Measurements from ENCODE around the gene RELL1.

- TF ChIP-seq CTCF (tag by site-specific recombination; IDR thresholded peaks at IDR 0.05) (no peak), ZEB2 (tag by site-specific recombination; IDR thresholded peaks at IDR 0.05) (no peak), ZNF146 (tag by site-specific recombination; IDR thresholded peaks at IDR 0.05) (no peak), ZBTB21 (tag by site-specific recombination; IDR thresholded peaks at IDR 0.05) (no peak), ZNF223 (tag by site-specific recombination; IDR thresholded peaks at IDR 0.05) (no peak)
Measured at GRCh38 chr4:37687194-37687562, 1.0 kb upstream of the RELL1 start.
